Epidermal melanocyte (primary cell): ENCODE measurements around the gene C13orf46.
"Not testable (repeated sequence)": the region's sequence is repeated elsewhere in the genome, so short reads cannot be mapped to it uniquely, and the experiment has no call there.

ENCODE experiments used
- DNase-seq: peaks from one replicate; pipeline ENCODE4 v3.0.0; 2011; ENCODE audit warnings: low spot score; ENCODE audit not compliant: insufficient read length

Gene C13orf46

GRCh38 chr13:113926951-113927660 is 46.8 kb downstream of the C13orf46 start:
- DNase-seq = no peak

- peak; percentile 57 for DNase-seq
Observed at GRCh38 chr13:113926301-113926761, 47.5 kb downstream of the C13orf46 start.

DNA sequence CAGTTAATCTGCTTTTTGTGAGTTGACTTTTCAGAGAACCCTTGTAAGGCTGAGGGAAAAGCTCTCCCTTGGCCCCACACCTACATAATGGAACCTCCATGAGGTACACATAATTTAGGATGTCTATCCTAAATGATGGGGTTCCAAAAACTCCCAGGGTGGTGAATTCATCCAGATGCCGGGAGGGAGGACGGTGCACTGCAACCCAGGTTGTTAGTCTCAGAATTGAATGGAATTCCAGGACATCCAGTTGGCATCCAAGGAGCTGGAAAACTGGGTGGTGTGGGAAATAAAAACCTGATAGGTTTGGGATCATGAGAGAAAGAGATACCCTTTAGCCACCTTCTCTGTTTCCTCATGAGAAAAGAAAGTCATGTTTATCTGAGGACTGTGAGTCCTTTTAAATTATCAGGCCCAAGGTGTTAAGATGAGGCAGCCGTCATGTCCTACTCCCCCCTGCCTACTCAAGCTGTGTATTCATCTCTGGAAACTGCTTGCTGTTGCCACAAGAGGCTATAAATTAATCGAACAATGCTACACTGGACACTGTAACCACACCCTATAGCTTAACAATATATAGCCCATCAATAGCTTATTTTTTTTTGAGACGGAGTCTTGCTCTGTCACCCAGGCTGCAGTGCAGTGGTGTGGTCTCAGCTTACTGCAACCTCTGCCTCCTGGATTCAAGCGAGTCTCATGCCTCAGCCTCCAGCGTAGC is 49.5 kb downstream of the C13orf46 start:
- no peak for DNase-seq

- DNase-seq = no peak
Observed at GRCh38 chr13:113923376-113924063, 50.4 kb downstream of the C13orf46 start.

GRCh38 chr13:113922412-113923118 is 51.3 kb downstream of the C13orf46 start:
- no peak for DNase-seq

GRCh38 chr13:113921763-113922162 is 52.1 kb downstream of the C13orf46 start:
- no peak for DNase-seq

DNA sequence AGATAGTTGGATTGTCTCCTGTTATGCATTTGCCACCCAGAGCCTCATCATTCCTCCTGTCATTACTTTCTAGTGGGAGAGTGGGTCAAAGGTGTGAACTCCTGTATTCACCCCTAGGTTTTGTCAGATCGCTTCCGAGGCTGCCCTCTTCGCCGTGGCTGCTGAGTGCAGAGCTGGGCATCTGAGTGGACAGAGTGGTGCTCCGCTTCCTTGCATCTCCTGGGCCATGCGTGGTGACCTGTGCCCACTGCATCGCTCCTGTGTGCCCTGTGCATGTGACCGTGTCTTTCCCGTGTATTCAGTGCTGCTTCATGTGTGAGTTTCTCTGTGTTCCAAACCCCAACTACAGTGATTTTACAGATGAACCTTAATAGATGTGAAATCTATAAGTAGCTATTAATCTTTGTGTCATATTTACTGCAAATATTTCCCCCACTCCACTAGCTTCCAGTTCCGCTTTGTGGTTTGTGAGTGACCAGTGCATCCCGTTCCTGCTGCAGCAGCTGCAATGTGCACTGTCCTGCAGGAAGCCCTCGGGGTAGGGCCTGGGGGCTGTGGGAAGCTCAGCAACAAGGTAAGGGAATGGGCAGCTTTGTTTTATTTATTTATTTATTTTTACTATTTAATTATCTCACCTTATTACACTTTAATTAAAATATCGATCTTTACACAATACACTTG is 53.1 kb downstream of the C13orf46 start:
- no peak for DNase-seq

DNA sequence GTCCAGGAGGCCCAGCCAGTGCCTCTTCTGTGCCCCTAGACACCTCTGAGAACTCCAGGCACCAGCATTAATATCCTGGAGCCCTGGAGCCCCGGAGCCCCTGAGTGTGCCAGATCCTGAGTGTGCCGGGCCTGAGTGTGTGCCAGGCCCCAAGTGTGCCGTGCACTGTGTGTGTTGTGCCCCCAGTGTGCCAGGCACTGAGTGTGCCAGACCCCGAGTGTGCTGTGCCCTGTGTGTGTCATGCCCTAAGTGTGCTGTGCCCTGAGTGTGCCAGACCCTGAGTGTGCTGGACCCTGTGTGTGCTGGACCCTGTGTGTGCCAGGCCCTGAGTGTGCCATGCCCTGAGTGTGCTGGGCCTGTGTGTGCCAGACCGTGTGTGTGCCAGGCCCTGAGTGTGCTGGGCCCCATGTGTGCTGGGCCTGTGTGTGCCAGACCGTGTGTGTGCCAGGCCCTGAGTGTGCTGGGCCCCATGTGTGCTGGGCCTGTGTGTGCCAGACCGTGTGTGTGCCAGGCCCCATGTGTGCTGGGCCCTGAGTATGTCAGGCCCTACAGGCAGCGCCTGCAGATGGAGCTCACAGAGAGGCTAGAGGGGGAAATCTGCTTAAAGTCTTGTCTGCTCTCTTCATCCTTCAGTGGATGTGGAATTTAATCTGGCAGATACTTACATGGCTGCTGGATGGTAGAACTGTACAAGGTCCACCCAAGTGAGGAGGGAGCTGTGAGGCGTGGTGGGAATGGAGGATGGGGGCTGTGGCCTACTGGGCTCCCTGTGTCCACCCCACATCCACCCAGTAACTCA is 53.9 kb downstream of the C13orf46 start:
- no peak for DNase-seq

GRCh38 chr13:113918981-113919701 is 54.7 kb downstream of the C13orf46 start:
- DNase-seq = no peak

DNA sequence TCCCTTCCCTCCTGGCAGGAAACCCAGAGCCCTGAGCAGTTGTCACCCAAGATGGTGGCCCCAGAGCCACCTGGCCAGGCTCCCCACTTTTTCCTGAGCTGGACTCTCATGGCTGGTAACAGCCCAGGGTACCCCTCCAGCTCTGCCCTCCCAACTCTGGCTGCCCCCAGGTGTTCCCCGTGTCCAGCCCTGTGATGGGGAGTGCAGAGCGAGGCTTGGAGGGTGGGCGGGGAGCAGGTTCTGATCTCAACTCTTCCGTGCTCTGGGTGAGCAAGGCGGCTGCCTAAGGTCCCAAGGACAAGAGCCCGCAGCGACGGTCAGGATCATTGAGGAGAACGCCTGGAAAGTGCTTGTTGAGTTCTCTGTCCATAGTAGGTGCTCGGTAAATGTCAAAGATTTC is 55.3 kb downstream of the C13orf46 start:
- DNase-seq = no peak

GRCh38 chr13:113917594-113918371 is 56.1 kb downstream of the C13orf46 start:
- no peak for DNase-seq

- DNase-seq = no peak
Observed at GRCh38 chr13:113917096-113917495, 56.8 kb downstream of the C13orf46 start.

GRCh38 chr13:113916330-113916815 is 57.5 kb downstream of the C13orf46 start:
- no peak for DNase-seq

DNA sequence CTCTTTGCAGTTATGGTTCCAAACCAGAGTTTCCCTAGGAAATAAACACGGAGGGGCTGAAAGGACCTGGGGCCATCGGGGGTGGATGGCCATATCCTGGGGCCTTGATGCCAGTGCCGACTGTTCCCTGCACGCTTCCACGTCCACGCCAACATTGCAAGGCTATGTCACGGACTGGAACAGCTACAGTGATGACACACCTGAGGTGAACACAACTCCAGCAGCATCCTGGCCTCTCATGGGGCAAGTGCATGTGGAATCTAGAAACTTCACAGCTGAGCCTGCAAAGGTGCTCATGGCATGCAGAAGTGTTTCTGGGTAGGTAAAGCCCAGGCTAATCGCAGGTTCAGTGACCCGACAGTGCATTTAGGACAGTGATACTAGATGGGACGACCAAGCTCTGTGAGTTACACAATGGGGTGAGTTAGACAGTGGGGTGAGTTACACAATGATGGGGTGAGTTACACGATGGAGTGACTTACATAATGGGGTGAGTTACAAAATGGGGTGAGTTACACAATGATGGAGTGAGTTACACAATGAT is 58.0 kb downstream of the C13orf46 start:
- no peak for DNase-seq

GRCh38 chr13:113915012-113915763 is 58.7 kb downstream of the C13orf46 start:
- DNase-seq = no peak

DNA sequence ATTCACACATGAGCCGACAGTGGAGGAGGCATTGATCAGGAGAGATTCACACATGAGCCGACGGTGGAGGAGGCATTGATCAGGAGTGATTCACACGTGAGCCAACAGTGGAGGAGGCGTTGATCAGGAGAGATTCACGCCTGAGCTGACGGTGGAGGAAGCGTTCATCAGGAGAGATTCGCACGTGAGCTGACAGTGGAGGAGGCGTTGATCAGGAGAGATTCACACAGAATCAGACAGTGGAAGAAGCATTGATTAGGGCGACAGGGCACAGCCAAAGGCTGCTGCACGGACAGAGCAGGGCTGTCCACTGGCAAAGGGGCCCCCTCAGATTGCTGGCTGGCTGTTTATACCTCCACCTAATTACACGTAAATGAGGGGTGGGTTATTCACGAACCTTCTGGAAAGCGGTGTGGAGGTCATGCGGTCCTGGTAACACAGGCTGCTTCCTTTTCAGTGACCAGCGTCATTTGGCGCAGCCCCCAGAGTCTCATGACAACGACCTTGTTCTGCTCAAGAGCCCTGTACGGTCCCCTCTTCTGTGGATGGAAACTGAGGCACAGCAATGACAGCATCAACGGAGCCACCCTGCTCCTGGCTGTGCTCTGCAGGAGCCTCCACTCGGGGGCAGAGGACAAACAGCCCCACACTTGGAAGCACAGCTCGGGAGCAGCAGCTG is 59.4 kb downstream of the C13orf46 start:
- no peak for DNase-seq

- DNase-seq = not testable (repeated sequence)
Observed at GRCh38 chr13:113913838-113914237, 60.0 kb downstream of the C13orf46 start.
